Kidney (tissue), 14 donors: ENCODE measurements around the gene LEKR1. TPM values are rescaled to one million over a fixed set of nuclear protein-coding genes. Genes with fewer than 3 reads are reported as not detected.

ENCODE experiments used
- DNase-seq, 5 donors: peaks; one replicate each; pipeline ENCODE4 v3.0.0-alpha.2; 2013 to 2020
- FAIRE-seq: peaks from 2 replicates; lab custom pipeline; 2012; peaks lifted over from hg19 to GRCh38; lab: Jason Lieb, UNC
- H3K27ac ChIP-seq, 2 donors: one replicate each; pipeline ENCODE4 v1.7.0; 2013; ENCODE audit warnings: low read depth in 2 of 2, low read length in 2 of 2, inconsistent platforms in 1 of 2
- H3K27me3 ChIP-seq: one replicate; pipeline ENCODE4 v1.7.1; 2013; ENCODE audit warnings: low read length, inconsistent platforms; ENCODE audit not compliant: control insufficient read depth, insufficient read depth
- H3K36me3 ChIP-seq, 3 donors: one replicate each; pipeline versions ENCODE4 v1.7.0 to v1.7.1; 2013; ENCODE audit warnings: low read length in 3 of 3, control low read depth in 1 of 3, inconsistent platforms in 1 of 3; ENCODE audit not compliant: insufficient read depth in 3 of 3, control insufficient read depth in 2 of 3
- H3K4me1 ChIP-seq, 3 donors: one replicate each; pipeline versions ENCODE4 v1.7.0 to v1.7.1; 2013; ENCODE audit warnings: low read length in 3 of 3, inconsistent platforms in 1 of 3, low read depth in 1 of 3; ENCODE audit not compliant: control insufficient read depth in 2 of 3, insufficient read depth in 2 of 3
- H3K4me3 ChIP-seq, 3 donors: one replicate each; pipeline versions ENCODE4 v1.7.0 to v1.8.1; 2013; ENCODE audit warnings: low read length in 3 of 3, control low read depth in 1 of 3, inconsistent platforms in 1 of 3
- H3K9ac ChIP-seq, 3 donors: one replicate each; pipeline versions ENCODE4 v1.7.0 to v1.7.1; 2013; ENCODE audit warnings: low read length in 3 of 3, control low read depth in 1 of 3, inconsistent platforms in 1 of 3
- H3K9me3 ChIP-seq, 3 donors: one replicate each; pipeline versions ENCODE4 v1.7.0 to v1.7.1; 2013; ENCODE audit warnings: low read length in 3 of 3, control low read depth in 1 of 3, inconsistent platforms in 1 of 3; ENCODE audit not compliant: control insufficient read depth in 2 of 3, insufficient read depth in 1 of 3
- intact Hi-C: fragments of 100-400 bp; cut with DNase I; formaldehyde crosslinking; loops from one replicate; pipeline ENCODE4 v1.11.1; 2022
- polyA plus RNA-seq: library from polyadenylated mRNA; stranded (reverse); fragments of 350-450 nt; fragmentation: Illumina TruSeq; extraction: RNeasy Lipid Tissue Mini Kit (QIAGEN cat#74804); gene quantifications from one replicate; pipeline ENCODE4 v1.2.3, GENCODE V29; 2014; ENCODE audit warnings: low read depth, low replicate concordance; ENCODE audit not compliant: insufficient read depth
- total RNA-seq: library from RNA; stranded (reverse); fragmentation: NEBNext Ultra II Directional; extraction: Animal tissue kit (Norgen Biotek cat#: 25700); gene quantifications from one replicate; pipeline ENCODE4 v1.2.1, GENCODE V29; 2021
- TF ChIP-seq, protein P1 (sequence below): IDR thresholded peaks from 3 replicates; pipeline ENCODE4 v1.5.1; 2012; ENCODE audit warnings: mild to moderate bottlenecking, moderate library complexity, borderline replicate concordance; ENCODE audit not compliant: insufficient read depth; ENCODE audit errors: extremely low read depth
- donor health status: control.
- donor health status: control.
- donor health status: control.
- donor health status: control.
- donor health status: control.
- donor health status: DM: yes; HTN: yes; CAD: no.
- donor health status: Normal renal cell carcinoma (clear cell type).

Gene LEKR1
- total and polyA plus RNA-seq, 2 donors from 2014 or later, result 1.6 to 1.8 TPM

DNA sequence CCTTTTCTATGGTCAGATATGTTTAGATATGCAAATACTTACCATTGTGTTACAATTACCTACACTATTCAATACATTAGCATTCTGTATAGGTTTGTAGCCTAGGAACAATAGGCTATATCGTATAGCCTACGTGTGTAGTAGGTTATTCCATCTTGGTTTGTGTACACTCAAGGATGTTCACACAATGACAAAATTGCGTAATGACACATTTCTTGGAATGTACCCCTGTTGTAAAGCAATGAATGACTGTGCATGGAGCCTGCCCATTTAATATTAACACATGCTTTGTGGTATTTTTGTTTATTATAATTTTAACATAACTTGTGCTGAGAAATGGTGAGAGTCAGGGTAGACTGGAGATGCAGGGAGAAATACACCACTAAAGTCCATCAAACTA, 154.9 kb downstream of the LEKR1 start:
- no peak overlapping the region for H3K4me3 ChIP-seq
- H3K27ac ChIP-seq, result no peak overlapping the region
- FAIRE-seq (no peak), DNase-seq (no peak)
- intact Hi-C loops, result no loop called here
- no peaks in the 10 kb centered on the region for H3K36me3 ChIP-seq
- H3K4me1 ChIP-seq, result no peaks in the 10 kb centered on the region
- H3K9ac ChIP-seq, result no peak overlapping the region
- no peaks in the 10 kb centered on the region for H3K9me3 ChIP-seq
- TF ChIP-seq, protein P1, sequence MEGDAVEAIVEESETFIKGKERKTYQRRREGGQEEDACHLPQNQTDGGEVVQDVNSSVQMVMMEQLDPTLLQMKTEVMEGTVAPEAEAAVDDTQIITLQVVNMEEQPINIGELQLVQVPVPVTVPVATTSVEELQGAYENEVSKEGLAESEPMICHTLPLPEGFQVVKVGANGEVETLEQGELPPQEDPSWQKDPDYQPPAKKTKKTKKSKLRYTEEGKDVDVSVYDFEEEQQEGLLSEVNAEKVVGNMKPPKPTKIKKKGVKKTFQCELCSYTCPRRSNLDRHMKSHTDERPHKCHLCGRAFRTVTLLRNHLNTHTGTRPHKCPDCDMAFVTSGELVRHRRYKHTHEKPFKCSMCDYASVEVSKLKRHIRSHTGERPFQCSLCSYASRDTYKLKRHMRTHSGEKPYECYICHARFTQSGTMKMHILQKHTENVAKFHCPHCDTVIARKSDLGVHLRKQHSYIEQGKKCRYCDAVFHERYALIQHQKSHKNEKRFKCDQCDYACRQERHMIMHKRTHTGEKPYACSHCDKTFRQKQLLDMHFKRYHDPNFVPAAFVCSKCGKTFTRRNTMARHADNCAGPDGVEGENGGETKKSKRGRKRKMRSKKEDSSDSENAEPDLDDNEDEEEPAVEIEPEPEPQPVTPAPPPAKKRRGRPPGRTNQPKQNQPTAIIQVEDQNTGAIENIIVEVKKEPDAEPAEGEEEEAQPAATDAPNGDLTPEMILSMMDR, result no peak
- no peaks in the 10 kb centered on the region for H3K27me3 ChIP-seq

- H3K36me3 ChIP-seq, result no peaks in the 10 kb centered on the region
- no peaks in the 10 kb centered on the region for H3K27me3 ChIP-seq
- no peak overlapping the region for H3K9ac ChIP-seq
- H3K4me1 ChIP-seq, result no peaks in the 10 kb centered on the region
- H3K4me3 ChIP-seq, result no peak overlapping the region
- no peak overlapping the region for H3K27ac ChIP-seq
- DNase-seq (no peak), FAIRE-seq (no peak)
- H3K9me3 ChIP-seq, result no peaks in the 10 kb centered on the region
- TF ChIP-seq, protein P1, result no peak
- intact Hi-C loops, result no loop called here
These were observed 157.4 kb downstream of the LEKR1 start for GRCh38 chr3:156983559-156983958.

DNA sequence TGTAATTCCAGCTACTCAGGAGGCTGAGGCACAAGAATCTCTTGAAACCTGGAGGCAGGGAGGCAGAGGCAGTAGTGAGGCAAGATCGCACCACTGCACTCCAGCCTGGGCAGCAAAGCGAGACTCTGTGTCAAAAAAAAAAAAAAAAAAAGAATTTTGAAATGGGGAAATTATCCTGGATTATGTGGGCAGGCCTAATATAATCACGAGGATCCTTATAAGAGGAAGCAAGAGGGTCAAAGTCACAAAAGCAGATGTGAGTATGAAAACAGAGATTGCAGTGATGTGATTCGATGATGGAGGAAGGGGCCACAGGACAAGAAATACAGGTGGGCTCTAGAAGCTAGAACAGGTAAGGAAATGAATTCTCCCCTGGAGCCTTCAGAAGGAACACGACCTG, 159.6 kb downstream of the LEKR1 start:
- Histone ChIP-seq H3K36me3 (no peaks in the 10 kb centered on the region), H3K9me3 (no peaks in the 10 kb centered on the region)
- FAIRE-seq, result no peak

More for the DNA sequence above, 159.6 kb downstream of the LEKR1 start:
- no peaks in the 10 kb centered on the region for H3K27me3 ChIP-seq
- H3K9ac ChIP-seq, result no peak overlapping the region
- DNase-seq, result no peak
- intact Hi-C loops, result no loop called here
- no peak overlapping the region for H3K4me3 ChIP-seq
- no peak overlapping the region for H3K27ac ChIP-seq
- TF ChIP-seq, protein P1, result no peak
- no peaks in the 10 kb centered on the region for H3K4me1 ChIP-seq
